GM21723 (cell line): ENCODE data around the gene ARHGEF28.

ENCODE experiments used
- ATAC-seq: cut with Tn5 transposase; IDR thresholded peaks from one replicate; pipeline ENCODE4 v1.9.1; 2021; ENCODE audit warnings: mild to moderate bottlenecking, moderate library complexity; ENCODE audit not compliant: unreplicated experiment

The ARHGEF28 gene

GRCh38 chr5:73735032-73735734, 109.2 kb downstream of the ARHGEF28 start:
- no peak for ATAC-seq

GRCh38 chr5:73739650-73740049, 113.7 kb downstream of the ARHGEF28 start:
- no peak for ATAC-seq

GRCh38 chr5:73740274-73740790, 114.3 kb downstream of the ARHGEF28 start:
- no peak for ATAC-seq

- no peak for ATAC-seq
Observed at GRCh38 chr5:73743161-73743560, 117.2 kb downstream of the ARHGEF28 start.

- no peak for ATAC-seq
Observed at GRCh38 chr5:73745836-73746235, 119.8 kb downstream of the ARHGEF28 start.

GRCh38 chr5:73746608-73747007, 120.6 kb downstream of the ARHGEF28 start:
- no peak for ATAC-seq

GRCh38 chr5:73747696-73748380, 121.8 kb downstream of the ARHGEF28 start:
- no peak for ATAC-seq

GRCh38 chr5:73748510-73749400, 122.8 kb downstream of the ARHGEF28 start:
- ATAC-seq, result no peak

GRCh38 chr5:73749485-73750270, 123.7 kb downstream of the ARHGEF28 start:
- ATAC-seq, result no peak

GRCh38 chr5:73751254-73751914, 125.4 kb downstream of the ARHGEF28 start:
- ATAC-seq, result peak; percentile 71

GRCh38 chr5:73754254-73754653, 128.3 kb downstream of the ARHGEF28 start:
- ATAC-seq, result no peak

- no peak for ATAC-seq
Observed at GRCh38 chr5:73757416-73757815, 131.4 kb downstream of the ARHGEF28 start.

GRCh38 chr5:73759771-73760170, 133.8 kb downstream of the ARHGEF28 start:
- ATAC-seq, result no peak

- no peak for ATAC-seq
Observed at GRCh38 chr5:73763300-73764032, 137.5 kb downstream of the ARHGEF28 start.

- no peak for ATAC-seq
Observed at GRCh38 chr5:73764586-73764985, 138.6 kb downstream of the ARHGEF28 start.

GRCh38 chr5:73764996-73765395, 139.0 kb downstream of the ARHGEF28 start:
- ATAC-seq, result no peak

- no peak for ATAC-seq
Observed at GRCh38 chr5:73766902-73767301, 140.9 kb downstream of the ARHGEF28 start.

GRCh38 chr5:73770172-73771025, 144.4 kb downstream of the ARHGEF28 start:
- no peak for ATAC-seq
